Left ventricle myocardium inferior (tissue), 1 donor: ENCODE results near the gene ANKRD6. TPM values are rescaled to one million over a fixed set of nuclear protein-coding genes. Genes with fewer than 3 reads are reported as not detected.

Source experiments
- DNase-seq: peaks from one replicate; pipeline ENCODE4 v3.0.0-alpha.2; 2020
- H3K27ac ChIP-seq: fragments of 200-600 bp; replicated peaks from 2 replicates; pipeline ENCODE4 v1.8.0; 2021
- H3K27me3 ChIP-seq: fragments of 200-600 bp; 2 replicates; pipeline ENCODE4 v1.8.0; 2021; ENCODE audit warnings: low read depth
- H3K36me3 ChIP-seq: fragments of 200-600 bp; 2 replicates; pipeline ENCODE4 v1.8.0; 2021
- H3K4me1 ChIP-seq: fragments of 200-600 bp; 2 replicates; pipeline ENCODE4 v1.8.0; 2021
- H3K4me3 ChIP-seq: fragments of 200-600 bp; 2 replicates; pipeline ENCODE4 v1.8.0; 2021; ENCODE audit warnings: mild to moderate bottlenecking, moderate library complexity
- H3K9me3 ChIP-seq: fragments of 200-600 bp; replicated peaks from 2 replicates; pipeline ENCODE4 v1.8.0; 2021
- intact Hi-C: fragments of 100-400 bp; cut with micrococcal nuclease; formaldehyde crosslinking; loops from one replicate; pipeline ENCODE4 v1.11.0; 2022
- total RNA-seq: library from RNA; stranded (reverse); fragmentation: NEBNext Ultra II Directional; extraction: Animal tissue kit (Norgen Biotek cat#: 25700); gene quantifications from one replicate; pipeline ENCODE4 v1.2.1, GENCODE V29; 2021
- TF ChIP-seq, protein P1 (sequence below): fragments of 200-600 bp; IDR thresholded peaks from 2 replicates; pipeline ENCODE4 v1.8.0; 2021; ENCODE audit warnings: antibody characterized with exemption, mild to moderate bottlenecking, borderline replicate concordance
- donor health status: DM: no; HTN: yes; CAD: no; lungs with severe emphysema.

Gene ANKRD6
- total RNA-seq, 1 donor from 2014 or later, result 11.1 TPM

- intact Hi-C loops, result no loop called here
- Histone ChIP-seq H3K27me3 (peaks cover 8% of the 10 kb centered on the region), H3K36me3 (no peaks in the 10 kb centered on the region), H3K27ac (peak overlapping the region; percentile 91), H3K9me3 (no peaks in the 10 kb centered on the region), H3K4me3 (peak overlapping the region; percentile 88), H3K4me1 (peaks cover 76% of the 10 kb centered on the region)
- DNase-seq, result no peak
- TF ChIP-seq, protein P1, sequence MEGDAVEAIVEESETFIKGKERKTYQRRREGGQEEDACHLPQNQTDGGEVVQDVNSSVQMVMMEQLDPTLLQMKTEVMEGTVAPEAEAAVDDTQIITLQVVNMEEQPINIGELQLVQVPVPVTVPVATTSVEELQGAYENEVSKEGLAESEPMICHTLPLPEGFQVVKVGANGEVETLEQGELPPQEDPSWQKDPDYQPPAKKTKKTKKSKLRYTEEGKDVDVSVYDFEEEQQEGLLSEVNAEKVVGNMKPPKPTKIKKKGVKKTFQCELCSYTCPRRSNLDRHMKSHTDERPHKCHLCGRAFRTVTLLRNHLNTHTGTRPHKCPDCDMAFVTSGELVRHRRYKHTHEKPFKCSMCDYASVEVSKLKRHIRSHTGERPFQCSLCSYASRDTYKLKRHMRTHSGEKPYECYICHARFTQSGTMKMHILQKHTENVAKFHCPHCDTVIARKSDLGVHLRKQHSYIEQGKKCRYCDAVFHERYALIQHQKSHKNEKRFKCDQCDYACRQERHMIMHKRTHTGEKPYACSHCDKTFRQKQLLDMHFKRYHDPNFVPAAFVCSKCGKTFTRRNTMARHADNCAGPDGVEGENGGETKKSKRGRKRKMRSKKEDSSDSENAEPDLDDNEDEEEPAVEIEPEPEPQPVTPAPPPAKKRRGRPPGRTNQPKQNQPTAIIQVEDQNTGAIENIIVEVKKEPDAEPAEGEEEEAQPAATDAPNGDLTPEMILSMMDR, result no peak
These were observed 22.7 kb upstream of the ANKRD6 start for GRCh38 chr6:89410231-89410761.

GRCh38 chr6:89410788-89411144, 22.2 kb upstream of the ANKRD6 start:
- Histone ChIP-seq H3K27me3 (peaks cover 8% of the 10 kb centered on the region), H3K9me3 (no peaks in the 10 kb centered on the region), H3K4me1 (peaks cover 72% of the 10 kb centered on the region), H3K4me3 (peak overlapping the region; percentile 88), H3K27ac (peak overlapping the region; percentile 91), H3K36me3 (no peaks in the 10 kb centered on the region)
- DNase-seq, result no peak
- intact Hi-C loops, result no loop called here
- TF ChIP-seq, protein P1, result no peak

DNA sequence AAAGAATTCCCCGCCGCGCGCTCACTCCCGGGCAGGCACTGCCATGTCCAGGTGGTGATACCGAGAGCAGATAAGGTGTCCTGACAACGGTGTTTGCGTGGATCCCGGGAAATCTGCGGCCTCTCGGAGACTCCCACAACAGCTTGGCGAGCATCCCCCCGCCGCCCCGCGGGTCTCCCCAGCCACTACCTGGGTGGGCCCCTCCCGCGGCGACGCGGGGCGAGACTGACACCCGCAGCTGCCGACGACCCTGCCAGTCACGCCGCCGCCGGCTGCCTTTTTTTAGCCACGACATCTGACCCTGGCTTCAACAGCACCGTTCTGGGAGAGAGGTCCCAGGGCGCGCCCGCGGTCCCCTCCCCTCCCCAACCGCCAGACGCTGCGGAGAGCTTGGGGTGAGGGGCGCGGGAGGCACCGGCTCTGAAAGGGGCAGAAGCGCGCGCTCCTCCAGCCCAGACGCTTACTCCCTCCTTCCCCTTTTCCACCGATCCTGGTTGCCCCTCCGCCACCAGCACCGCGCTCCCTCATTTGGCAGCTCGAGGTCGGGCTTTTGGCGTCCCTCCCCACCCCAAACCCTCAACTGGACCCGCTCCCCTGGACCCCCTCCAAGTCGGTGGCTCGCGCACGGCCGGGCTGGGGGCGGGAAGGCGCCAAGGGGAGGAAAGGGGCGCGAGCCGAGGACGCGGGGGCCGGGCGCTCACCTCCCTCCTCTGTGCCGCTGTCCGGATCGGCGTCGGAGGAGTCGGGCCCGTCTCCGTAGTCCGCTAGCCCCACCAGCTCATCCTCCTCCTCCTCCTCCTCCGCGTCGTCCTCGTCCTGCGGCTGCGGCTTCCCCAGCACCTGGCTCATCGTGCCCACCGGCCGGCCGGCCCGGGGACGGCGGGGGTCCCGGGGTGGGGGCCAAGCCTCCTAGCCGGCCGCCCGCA, 21.5 kb upstream of the ANKRD6 start:
- Histone ChIP-seq H3K27ac (peak overlapping the region; percentile 91), H3K27me3 (peaks cover 8% of the 10 kb centered on the region), H3K36me3 (no peaks in the 10 kb centered on the region), H3K4me3 (peak overlapping the region; percentile 88), H3K4me1 (peaks cover 65% of the 10 kb centered on the region), H3K9me3 (no peaks in the 10 kb centered on the region)
- TF ChIP-seq, protein P1, result no peak
- intact Hi-C loops, result no loop called here
- peak; percentile 44 for DNase-seq

DNA sequence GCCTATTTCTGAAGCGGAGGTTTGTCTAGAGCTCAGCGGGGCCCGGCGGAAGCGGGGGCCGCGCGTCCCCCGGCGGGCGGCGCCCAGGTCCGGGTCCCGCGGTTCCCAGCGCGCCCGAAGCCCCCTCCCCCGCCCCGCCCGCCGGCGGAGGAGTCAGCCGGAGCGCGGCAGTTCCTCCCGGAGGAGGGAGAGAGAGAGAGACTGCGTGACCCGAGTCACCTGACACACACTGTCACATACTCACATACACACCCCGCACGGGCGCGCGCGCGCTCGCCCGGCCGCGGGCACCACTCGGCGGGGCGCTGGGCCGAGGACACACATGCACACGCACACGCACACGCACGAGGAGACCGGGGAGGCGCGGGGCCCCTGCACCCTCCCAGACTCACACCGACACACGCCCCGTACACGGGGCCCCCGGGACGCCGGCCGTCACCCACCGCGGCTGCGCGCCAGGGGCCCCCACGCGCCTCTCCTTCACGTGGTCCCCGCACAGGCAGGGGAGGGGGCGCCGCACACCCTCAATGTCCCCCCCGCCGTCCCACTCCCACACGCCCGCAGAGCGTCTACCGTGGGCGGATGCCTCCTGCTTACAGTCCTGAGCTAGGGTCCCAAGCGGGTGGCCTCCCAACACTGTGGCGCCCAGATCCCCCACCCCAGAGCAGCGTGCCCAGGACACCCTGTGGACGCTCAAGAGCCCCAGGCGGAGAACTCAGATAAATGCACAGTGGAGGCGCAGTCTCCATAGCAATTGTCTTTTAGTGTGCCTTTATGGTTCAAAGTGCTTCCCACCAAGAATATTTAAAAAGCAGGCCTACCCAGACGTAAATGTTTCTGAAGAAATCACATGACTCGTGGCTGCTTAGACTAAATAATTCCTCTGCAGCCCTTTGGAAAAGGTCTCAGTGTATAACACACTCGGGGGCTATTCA, 20.6 kb upstream of the ANKRD6 start, which contains the start of gene RRAGD:
RRAGD (minus strand) TSS at position 203 of the 935 bp plus-strand sequence. CDS start 280 bp downstream, outside the sequence.
- Histone ChIP-seq H3K27me3 (peaks cover 8% of the 10 kb centered on the region), H3K4me1 (peaks cover 56% of the 10 kb centered on the region), H3K36me3 (no peaks in the 10 kb centered on the region), H3K9me3 (no peaks in the 10 kb centered on the region), H3K27ac (peak within 1 kb of the TSS; percentile 91), H3K4me3 (peak within 1 kb of the TSS; percentile 88)
- TF ChIP-seq, protein P1, result peak; percentile 19
- intact Hi-C loops, result no loop called here
- DNase-seq, result peak; percentile 78

GRCh38 chr6:89413006-89413400, 19.9 kb upstream of the ANKRD6 start:
- TF ChIP-seq, protein P1, result no peak
- intact Hi-C loops, result no loop called here
- H3K36me3 ChIP-seq, result no peaks in the 10 kb centered on the region
- H3K4me1 ChIP-seq, result peaks cover 49% of the 10 kb centered on the region
- peak overlapping the region; percentile 91 for H3K27ac ChIP-seq
- no peaks in the 10 kb centered on the region for H3K9me3 ChIP-seq
- DNase-seq, result no peak
- H3K4me3 ChIP-seq, result peak overlapping the region; percentile 88
- peaks cover 8% of the 10 kb centered on the region for H3K27me3 ChIP-seq
